ENCODE measurements around the gene EML4.

DNA sequence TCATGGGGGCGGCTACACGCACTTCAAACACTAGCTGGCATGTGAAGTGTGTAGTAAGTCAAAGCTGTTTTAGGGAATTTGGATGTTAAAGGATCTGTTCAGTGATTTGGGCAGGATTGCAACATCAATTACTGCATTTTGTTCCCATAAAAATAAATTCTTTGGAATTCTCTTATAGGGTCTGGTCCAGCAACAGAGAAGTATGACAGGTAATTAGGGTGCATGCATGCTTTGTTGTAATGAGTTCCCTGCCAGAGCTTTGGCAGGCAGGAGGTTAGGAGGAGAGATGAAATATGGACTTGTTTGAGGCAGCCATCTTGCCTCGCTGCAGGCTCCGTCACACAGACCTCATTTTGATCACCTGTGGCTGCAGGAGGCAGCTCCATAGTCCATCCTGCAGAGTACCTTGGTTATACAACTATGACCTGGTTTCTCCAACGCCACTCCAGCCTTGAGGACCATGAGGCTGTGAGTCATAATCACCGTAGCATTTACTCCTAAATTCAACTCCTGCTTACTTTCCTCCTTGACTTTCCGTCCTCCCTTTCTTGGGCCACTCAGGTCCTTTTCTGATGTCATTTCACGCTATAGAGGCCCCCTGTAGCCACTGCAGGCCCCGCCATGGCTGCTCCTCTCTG is 26.5 kb upstream of the EML4 start:
- TF ChIP-seq EZH2 (IDR thresholded peaks at IDR 0.05) (no peak), POLR2AphosphoS5 (IDR thresholded peaks at IDR 0.05; ENCODE audit: borderline replicate concordance, low read depth, low read length) (no peak), FOXP2 (optimal IDR thresholded peaks at IDR 0.05; ENCODE audit: control extremely low read depth, extremely low read length, insufficient read depth) (no peak)

Measured in SK-N-MC (cell line).